HFFc6 (cell line): ENCODE measurements around the gene ZW10. TPM values are rescaled to one million over a fixed set of nuclear protein-coding genes. Genes with fewer than 3 reads are reported as not detected.

ENCODE experiments used
- DNase-seq: peaks from one replicate; pipeline ENCODE4 v3.0.0-alpha.2; 2018
- H3K27ac Mint-ChIP-seq: 2 replicates; pipeline ENCODE4 v1.8.0; 2020; ENCODE audit warnings: mild to moderate bottlenecking, mixed read lengths
- H3K27me3 Mint-ChIP-seq: 2 replicates; pipeline ENCODE4 v1.8.0; 2021; ENCODE audit warnings: mild to moderate bottlenecking, moderate library complexity, mixed read lengths; ENCODE audit not compliant: insufficient read depth
- H3K36me3 Mint-ChIP-seq: 2 replicates; pipeline ENCODE4 v1.8.0; 2021; ENCODE audit warnings: low read depth, mixed read lengths
- H3K4me1 Mint-ChIP-seq: 2 replicates; pipeline ENCODE4 v1.8.0; 2020; ENCODE audit warnings: low read depth, mixed read lengths
- H3K4me3 Mint-ChIP-seq: 2 replicates; pipeline ENCODE4 v1.8.0; 2020; ENCODE audit warnings: mild to moderate bottlenecking, moderate library complexity, mixed read lengths
- H3K9me3 Mint-ChIP-seq: 2 replicates; pipeline ENCODE4 v1.8.0; 2020; ENCODE audit warnings: mild to moderate bottlenecking, mixed read lengths
- CTCF ChIP-seq: fragments of 200-600 bp; sonication (generic); IDR thresholded peaks from 2 replicates; pipeline ENCODE4 v1.5.0; 2021; ENCODE audit warnings: antibody characterized with exemption, mild to moderate bottlenecking
- total RNA-seq, 6 experiments: library from RNA; stranded (reverse); fragmentation: NEBNext Ultra II Directional; extraction: Animal tissue kit (Norgen Biotek cat#: 25700); gene quantifications; 2 replicates in 1 of 6; 3 replicates in 5 of 6; pipeline ENCODE4 v1.2.3, GENCODE V29; 2021

Gene ZW10
- total RNA-seq, 6 experiments from 2014 or later: 15.8 to 21.2 (median 18.1) TPM

DNA sequence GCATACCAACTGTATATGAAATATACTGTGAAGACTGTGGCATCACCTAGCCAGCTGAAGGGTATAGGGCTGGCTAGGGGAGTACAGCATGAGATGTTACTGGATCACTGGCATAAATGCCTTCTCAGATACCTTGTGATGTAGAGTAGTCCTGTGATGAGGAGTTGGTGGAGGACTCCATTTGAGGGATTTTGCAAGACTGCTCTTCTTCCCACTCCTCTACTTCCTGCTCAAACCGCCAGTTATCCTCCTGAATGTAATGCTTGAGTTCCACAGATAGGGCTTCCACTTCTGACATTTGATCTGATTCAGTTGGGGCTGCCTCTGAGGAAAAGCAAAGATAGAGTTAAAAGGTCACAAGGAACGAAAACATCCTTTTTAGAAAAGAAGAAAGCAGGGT lies 35.4 kb upstream of the ZW10 start:
- Mint-ChIP-seq H3K36me3 (no peaks in the 10 kb centered on the region), H3K4me1 (no peaks in the 10 kb centered on the region), H3K27me3 (no peaks in the 10 kb centered on the region; the same call in 1 of the 2 replicates), H3K9me3 (no peaks in the 10 kb centered on the region), H3K27ac (no peak overlapping the region), H3K4me3 (no peak overlapping the region)
- TF ChIP-seq CTCF: no peak
- DNase-seq: no peak

GRCh38 chr11:113806406-113806805 lies 32.9 kb upstream of the ZW10 start:
- TF ChIP-seq CTCF: peak; percentile 76
- peak; percentile 31 for DNase-seq
- H3K4me1 Mint-ChIP-seq: no peaks in the 10 kb centered on the region
- no peaks in the 10 kb centered on the region for H3K27me3 Mint-ChIP-seq
- H3K4me3 Mint-ChIP-seq: no peak overlapping the region
- H3K27ac Mint-ChIP-seq: no peak overlapping the region
- H3K36me3 Mint-ChIP-seq: no peaks in the 10 kb centered on the region; the same call in 1 of the 2 replicates
- no peaks in the 10 kb centered on the region for H3K9me3 Mint-ChIP-seq

DNA sequence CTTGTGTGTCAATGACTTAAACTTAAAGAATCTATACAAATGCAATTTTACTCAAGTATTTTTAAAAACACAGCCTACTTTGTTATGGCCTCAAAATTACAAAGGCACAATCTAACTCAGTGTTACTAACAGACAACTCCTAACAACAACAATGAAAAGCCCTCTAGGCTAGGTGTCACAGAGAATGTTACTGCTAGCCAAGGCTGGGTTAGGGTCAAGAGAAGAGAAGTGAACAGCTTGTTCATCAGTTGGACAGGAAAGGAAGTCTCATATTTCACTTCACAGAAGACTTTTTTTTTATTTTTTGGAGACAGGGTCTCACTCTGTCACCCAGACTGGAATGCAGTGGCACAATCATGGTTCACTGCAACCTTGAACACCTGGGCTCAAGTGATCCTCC lies 32.1 kb upstream of the ZW10 start:
- TF ChIP-seq CTCF: no peak
- H3K36me3 Mint-ChIP-seq: no peaks in the 10 kb centered on the region; the same call in none of the 2 replicates
- no peak for DNase-seq
- no peaks in the 10 kb centered on the region for H3K4me1 Mint-ChIP-seq
- no peak overlapping the region for H3K4me3 Mint-ChIP-seq
- H3K9me3 Mint-ChIP-seq: no peaks in the 10 kb centered on the region
- H3K27ac Mint-ChIP-seq: no peak overlapping the region
- H3K27me3 Mint-ChIP-seq: no peaks in the 10 kb centered on the region

- Mint-ChIP-seq H3K4me3 (no peak overlapping the region), H3K27me3 (peaks cover 2% of the 10 kb centered on the region; the same call in 1 of the 2 replicates), H3K4me1 (no peaks in the 10 kb centered on the region), H3K9me3 (no peaks in the 10 kb centered on the region), H3K27ac (no peak overlapping the region), H3K36me3 (peaks cover 3% of the 10 kb centered on the region)
- no peak for DNase-seq
- TF ChIP-seq CTCF: no peak
Observed at GRCh38 chr11:113802621-113803020, 29.1 kb upstream of the ZW10 start.

- peaks cover 4% of the 10 kb centered on the region for H3K27me3 Mint-ChIP-seq
- no peak overlapping the region for H3K27ac Mint-ChIP-seq
- TF ChIP-seq CTCF: peak; percentile 84
- no peaks in the 10 kb centered on the region for H3K9me3 Mint-ChIP-seq
- peaks cover 3% of the 10 kb centered on the region; the same call in 1 of the 2 replicates for H3K36me3 Mint-ChIP-seq
- no peaks in the 10 kb centered on the region for H3K4me1 Mint-ChIP-seq
- H3K4me3 Mint-ChIP-seq: no peak overlapping the region
- DNase-seq: peak; percentile 48
Observed at GRCh38 chr11:113796663-113797259, 23.3 kb upstream of the ZW10 start.
